Stomach smooth muscle (tissue), 2 donors: ENCODE results near the gene ZNF609.

Source experiments
- H3K27ac ChIP-seq: one replicate; pipeline ENCODE4 v1.7.0; 2013; ENCODE audit warnings: mild to moderate bottlenecking, low read length, inconsistent platforms
- H3K27me3 ChIP-seq, 2 donors: one replicate each; pipeline ENCODE4 v1.7.0; 2013; ENCODE audit warnings: low read length in 2 of 2; ENCODE audit not compliant: insufficient read depth in 2 of 2, control insufficient read depth in 1 of 2
- H3K36me3 ChIP-seq, 2 donors: one replicate each; pipeline ENCODE4 v1.7.0; 2013; ENCODE audit warnings: low read length in 2 of 2; ENCODE audit not compliant: control insufficient read depth in 2 of 2, insufficient read depth in 2 of 2
- H3K4me1 ChIP-seq: one replicate; pipeline ENCODE4 v1.7.0; 2013; ENCODE audit warnings: low read length; ENCODE audit not compliant: control insufficient read depth, insufficient read depth
- H3K4me3 ChIP-seq, 2 donors: one replicate each; pipeline ENCODE4 v1.7.0; 2013; ENCODE audit warnings: low read length in 2 of 2
- H3K9ac ChIP-seq, 2 donors: one replicate each; pipeline ENCODE4 v1.7.0; 2013; ENCODE audit warnings: low read length in 2 of 2, mild to moderate bottlenecking in 1 of 2
- H3K9me3 ChIP-seq, 2 donors: one replicate each; pipeline ENCODE4 v1.7.0; 2013; ENCODE audit warnings: low read length in 2 of 2; ENCODE audit not compliant: control insufficient read depth in 2 of 2
- donor health status: healthy.
- donor health status: Pancreatic carcinoma.

ZNF609 gene

DNA sequence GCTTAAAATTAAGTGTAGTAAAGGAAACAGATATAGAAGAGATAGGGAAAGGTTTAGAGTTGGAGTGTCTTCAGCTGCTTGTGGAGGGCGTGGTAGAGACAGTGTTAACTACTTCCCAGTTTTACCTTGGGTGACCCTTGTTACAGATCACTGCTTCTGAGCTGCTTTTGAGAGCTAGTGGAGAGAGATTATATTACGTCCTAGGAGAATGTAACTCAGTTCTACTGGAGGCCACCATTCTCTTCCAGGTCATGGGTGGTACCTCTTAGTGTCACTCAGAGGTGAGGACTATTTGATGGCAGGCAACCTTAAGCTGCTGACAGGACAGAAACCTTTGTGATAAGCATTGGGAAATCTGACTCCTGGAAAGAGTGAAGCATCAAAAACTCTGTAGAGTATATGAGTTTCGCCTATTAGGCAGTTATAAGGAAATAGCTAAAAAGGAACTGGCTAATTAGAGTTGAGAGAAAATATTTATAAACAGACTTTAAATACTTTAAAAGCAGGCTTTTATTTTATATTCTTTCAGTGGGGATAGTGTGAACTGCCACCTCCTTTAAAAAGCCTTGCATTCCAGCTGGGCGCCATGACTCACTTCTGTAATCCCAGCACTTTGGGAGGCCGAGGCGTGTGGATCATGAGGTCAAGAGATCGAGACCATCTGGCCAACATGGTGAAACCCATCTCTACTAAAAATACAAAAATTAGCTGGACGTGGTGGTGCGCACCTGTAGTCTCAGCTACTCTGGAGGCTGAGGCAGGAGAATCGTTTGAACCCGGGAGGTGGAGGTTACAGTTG, 106.5 kb downstream of the ZNF609 start:
- no peaks in the 10 kb centered on the region for H3K4me1 ChIP-seq
- no peaks in the 10 kb centered on the region for H3K36me3 ChIP-seq
- no peak overlapping the region for H3K27ac ChIP-seq
- no peaks in the 10 kb centered on the region for H3K9me3 ChIP-seq
- H3K9ac ChIP-seq, result no peak overlapping the region
- H3K4me3 ChIP-seq, result no peak overlapping the region
- H3K27me3 ChIP-seq, result no peaks in the 10 kb centered on the region

DNA sequence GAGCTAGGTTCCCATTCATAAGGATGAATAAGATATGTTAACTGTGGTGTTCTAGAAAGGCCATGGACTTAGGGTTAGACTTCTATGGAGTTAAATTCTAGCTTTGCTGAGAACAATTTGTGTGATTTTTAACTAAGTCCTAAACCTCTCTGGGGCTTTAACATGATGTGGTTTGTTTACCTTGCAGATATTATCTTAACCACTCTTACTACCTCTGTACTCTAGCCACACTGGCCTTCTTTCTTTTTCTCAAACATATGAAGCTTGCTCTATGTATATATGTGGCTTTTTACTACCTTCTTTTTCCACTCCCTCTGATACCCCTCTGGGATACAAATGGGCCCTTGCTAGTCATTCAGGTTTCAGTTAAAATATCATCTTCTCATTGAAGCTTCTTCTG, 108.4 kb downstream of the ZNF609 start:
- Histone ChIP-seq H3K9ac (no peak overlapping the region), H3K27ac (no peak overlapping the region), H3K27me3 (no peaks in the 10 kb centered on the region), H3K9me3 (peaks cover 0 to 5% of the 10 kb centered on the region in 2 donors), H3K4me1 (peaks cover 2% of the 10 kb centered on the region), H3K36me3 (no peaks in the 10 kb centered on the region), H3K4me3 (no peak overlapping the region)

DNA sequence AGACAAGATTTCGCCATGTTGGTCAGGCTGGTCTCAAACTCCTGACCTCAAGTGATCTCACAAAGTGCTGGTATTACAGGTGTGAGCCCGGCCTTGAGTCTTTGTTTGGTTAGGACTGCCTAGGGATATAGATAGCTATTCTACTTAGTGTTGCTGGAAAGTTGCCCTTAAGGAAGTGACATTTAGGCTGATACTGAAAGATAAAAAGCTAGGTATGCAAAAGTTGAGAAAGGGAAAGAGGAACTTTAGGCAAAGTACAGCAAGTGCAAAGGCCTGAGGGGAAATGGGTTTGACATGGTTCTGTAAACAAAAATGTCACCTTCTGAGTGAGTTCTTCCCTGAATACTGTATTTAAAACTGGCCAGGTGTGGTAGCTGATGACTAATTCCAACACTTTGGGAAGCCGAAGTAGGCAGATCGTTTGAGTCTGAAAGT, 111.5 kb downstream of the ZNF609 start:
- Histone ChIP-seq H3K9ac (no peak overlapping the region), H3K9me3 (peaks cover 0 to 5% of the 10 kb centered on the region in 2 donors), H3K4me1 (peaks cover 2% of the 10 kb centered on the region), H3K27me3 (no peaks in the 10 kb centered on the region), H3K36me3 (no peaks in the 10 kb centered on the region), H3K4me3 (no peak overlapping the region), H3K27ac (no peak overlapping the region)

DNA sequence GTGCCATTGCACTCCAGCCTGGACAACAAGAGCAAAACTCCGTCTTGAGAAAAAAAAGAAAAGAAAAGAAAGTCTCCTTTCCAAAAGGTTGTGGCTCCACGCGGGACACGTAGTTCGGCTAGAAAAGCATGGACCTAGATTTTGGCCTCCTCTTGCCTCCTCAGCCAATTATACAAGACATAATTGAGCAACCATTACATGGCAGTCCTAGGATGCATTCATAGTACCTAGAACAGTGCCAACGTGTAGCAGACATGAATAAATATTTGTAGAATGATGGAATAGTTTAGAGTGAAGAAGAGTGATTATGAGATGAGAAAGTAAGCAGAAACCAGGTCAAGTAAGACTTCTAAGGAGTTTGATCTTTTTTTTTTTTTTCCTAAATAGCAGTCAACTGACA, 112.5 kb downstream of the ZNF609 start:
- Histone ChIP-seq H3K4me3 (no peak overlapping the region), H3K27me3 (no peaks in the 10 kb centered on the region), H3K36me3 (no peaks in the 10 kb centered on the region), H3K4me1 (peaks cover 2% of the 10 kb centered on the region), H3K9ac (no peak overlapping the region), H3K27ac (no peak overlapping the region), H3K9me3 (peaks cover 0 to 5% of the 10 kb centered on the region in 2 donors)

DNA sequence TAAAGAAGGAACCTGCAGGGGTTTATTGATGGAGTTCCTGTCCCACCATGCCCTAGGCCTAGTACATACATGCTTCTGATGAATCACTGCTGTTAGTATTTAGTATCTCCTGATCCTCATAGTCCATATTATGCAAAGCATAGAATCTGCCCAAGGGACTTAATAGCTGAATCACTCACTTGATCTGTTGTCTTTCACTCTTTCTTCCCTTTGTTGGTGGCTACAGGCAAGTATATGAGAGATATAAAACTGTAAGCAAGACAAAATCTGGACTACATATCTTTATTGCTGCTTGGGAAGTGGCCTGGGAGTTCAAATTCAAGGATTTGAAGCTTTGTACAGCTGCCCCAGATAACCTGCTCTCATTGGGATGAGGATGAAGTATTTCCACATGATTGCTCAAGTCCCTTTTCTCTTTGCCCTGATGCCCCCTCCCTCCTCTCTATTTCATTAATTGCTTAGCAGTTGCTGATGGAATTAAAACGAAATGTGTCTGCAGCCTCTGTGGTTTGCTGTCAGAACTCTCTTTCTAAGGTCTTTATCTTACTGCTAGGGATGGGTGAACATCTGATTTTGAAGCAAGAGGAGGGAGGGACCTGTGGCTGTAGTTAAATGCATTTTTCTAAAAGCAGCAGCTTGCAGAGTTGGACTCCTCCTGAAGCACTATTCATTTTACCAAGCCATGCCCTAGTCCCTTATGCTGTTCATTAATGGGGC, 114.1 kb downstream of the ZNF609 start:
- Histone ChIP-seq H3K4me1 (peaks cover 2% of the 10 kb centered on the region), H3K27me3 (no peaks in the 10 kb centered on the region), H3K9ac (no peak overlapping the region), H3K9me3 (peaks cover 0 to 5% of the 10 kb centered on the region in 2 donors), H3K27ac (no peak overlapping the region), H3K36me3 (no peaks in the 10 kb centered on the region), H3K4me3 (no peak overlapping the region)

DNA sequence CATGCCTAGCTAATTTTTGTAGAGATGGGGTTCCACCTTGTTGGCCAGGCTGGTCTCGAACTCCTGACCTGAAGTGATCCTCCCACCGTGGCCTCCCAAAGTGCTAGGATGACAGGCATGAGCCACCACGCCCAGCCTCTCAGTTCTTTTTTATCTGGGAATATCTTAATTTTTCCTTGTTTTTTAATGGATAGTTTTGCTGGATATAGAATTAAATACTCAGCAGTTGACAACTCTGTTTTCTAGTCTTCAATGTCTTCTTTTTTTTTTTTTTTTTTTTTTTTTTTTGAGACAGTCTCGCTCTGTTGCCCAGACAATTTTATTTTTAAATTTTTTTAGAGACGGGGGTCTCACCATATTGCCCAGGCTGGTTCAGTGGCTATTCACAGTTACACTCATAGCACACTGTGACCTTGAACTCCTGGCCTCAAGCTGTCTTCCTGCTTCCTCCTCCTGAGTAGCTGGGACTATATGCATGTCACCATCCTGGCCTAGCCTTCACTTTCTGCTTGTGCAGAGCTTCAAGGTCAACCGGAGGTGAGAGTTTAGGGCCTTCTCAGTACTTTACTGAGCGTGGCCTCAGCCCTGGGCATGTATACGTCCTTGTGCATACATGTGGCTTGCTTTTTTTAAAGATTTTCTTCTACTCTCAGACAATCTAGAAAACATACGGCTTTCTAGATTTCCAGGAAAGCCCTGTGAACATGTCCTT, 120.5 kb downstream of the ZNF609 start:
- H3K9ac ChIP-seq, result no peak overlapping the region
- no peaks in the 10 kb centered on the region for H3K36me3 ChIP-seq
- no peaks in the 10 kb centered on the region for H3K27me3 ChIP-seq
- no peak overlapping the region for H3K27ac ChIP-seq
- H3K4me3 ChIP-seq, result no peak overlapping the region
- H3K4me1 ChIP-seq, result no peaks in the 10 kb centered on the region
- peaks cover 0 to 9% of the 10 kb centered on the region in 2 donors for H3K9me3 ChIP-seq

DNA sequence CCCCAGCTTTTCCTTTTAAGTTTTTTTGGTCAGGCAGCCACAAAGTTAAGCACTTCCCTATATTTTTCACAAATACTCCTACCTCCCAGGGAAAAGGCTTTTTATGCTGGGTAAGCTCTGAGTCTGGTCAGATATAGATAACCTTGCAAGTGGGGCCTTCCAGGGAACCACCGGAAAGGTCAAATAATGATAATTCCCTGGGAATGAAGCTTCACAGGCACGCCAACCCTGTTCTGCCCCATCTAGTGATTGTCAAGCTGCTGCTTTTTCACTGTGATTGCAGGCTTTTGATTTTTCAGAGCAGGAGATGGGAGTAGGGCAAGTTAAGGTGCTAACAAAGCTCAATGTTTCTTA, 121.0 kb downstream of the ZNF609 start:
- no peak overlapping the region for H3K4me3 ChIP-seq
- H3K36me3 ChIP-seq, result no peaks in the 10 kb centered on the region
- no peaks in the 10 kb centered on the region for H3K27me3 ChIP-seq
- H3K9me3 ChIP-seq, result peaks cover 0 to 9% of the 10 kb centered on the region in 2 donors
- no peaks in the 10 kb centered on the region for H3K4me1 ChIP-seq
- H3K9ac ChIP-seq, result no peak overlapping the region
- H3K27ac ChIP-seq, result no peak overlapping the region

DNA sequence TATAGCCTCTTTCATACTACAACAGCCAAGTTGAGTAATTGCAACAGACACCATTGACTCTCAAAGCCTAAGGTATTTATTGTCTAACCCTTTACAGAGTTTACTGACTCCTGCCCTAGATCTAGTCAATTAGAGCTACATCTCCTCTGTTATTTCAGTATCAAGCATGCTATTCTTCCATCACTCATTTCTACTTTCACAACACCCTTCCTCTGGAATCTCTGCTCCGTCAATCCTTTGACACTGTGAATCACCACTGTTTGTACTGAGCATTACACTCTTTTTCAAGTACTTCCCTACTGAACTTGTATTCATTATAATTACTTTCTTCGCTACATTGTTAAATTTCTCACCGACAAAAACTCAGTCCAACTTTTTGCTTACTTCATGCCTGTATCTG, 121.8 kb downstream of the ZNF609 start:
- Histone ChIP-seq H3K36me3 (no peaks in the 10 kb centered on the region), H3K9me3 (peaks cover 0 to 9% of the 10 kb centered on the region in 2 donors), H3K4me1 (no peaks in the 10 kb centered on the region), H3K4me3 (no peak overlapping the region), H3K27me3 (no peaks in the 10 kb centered on the region), H3K9ac (no peak overlapping the region), H3K27ac (no peak overlapping the region)

DNA sequence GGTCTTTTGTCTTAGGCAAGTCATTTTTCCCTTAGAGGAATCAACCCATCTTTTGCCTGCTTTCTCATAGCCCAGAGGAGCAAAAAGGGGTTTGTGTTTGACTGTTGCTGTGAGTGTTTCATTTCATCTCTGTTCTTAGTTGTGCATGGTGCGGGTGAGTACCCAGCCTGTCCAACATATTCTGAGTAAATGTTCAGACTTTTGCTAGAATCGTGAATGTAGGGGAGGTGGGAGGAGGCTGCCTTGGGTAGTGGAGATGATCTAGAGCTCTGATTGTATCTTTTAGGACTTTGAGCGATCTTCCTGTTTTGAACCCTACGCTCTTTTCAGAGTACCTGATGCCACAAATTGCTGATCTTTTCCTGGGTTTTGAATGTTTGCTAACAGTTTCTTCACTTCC, 123.1 kb downstream of the ZNF609 start:
- Histone ChIP-seq H3K27ac (no peak overlapping the region), H3K4me3 (no peak overlapping the region), H3K36me3 (no peaks in the 10 kb centered on the region), H3K9ac (no peak overlapping the region), H3K4me1 (no peaks in the 10 kb centered on the region), H3K27me3 (no peaks in the 10 kb centered on the region), H3K9me3 (peaks cover 0 to 9% of the 10 kb centered on the region in 2 donors)

DNA sequence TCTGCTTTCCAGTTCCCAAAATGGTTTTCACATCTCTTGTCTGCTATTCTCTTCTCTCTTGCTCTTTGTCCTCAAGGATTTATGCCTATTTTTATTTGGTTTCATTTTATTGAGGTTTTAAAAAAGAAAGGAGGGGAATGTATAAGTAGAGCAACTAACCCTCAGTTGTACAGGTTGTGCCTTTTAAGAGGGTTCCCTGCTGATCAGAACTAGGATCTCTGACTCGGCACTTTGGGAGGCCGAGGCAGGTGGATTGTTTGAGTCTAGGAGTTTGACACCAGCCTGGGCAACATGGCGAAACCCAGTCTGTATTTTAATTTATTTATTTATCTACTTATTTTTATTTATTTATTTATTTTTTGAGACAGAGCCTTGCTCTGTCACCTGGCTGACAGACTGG, 123.6 kb downstream of the ZNF609 start:
- peaks cover 0 to 9% of the 10 kb centered on the region in 2 donors for H3K9me3 ChIP-seq
- no peak overlapping the region for H3K27ac ChIP-seq
- no peaks in the 10 kb centered on the region for H3K36me3 ChIP-seq
- H3K27me3 ChIP-seq, result no peaks in the 10 kb centered on the region
- no peaks in the 10 kb centered on the region for H3K4me1 ChIP-seq
- no peak overlapping the region for H3K9ac ChIP-seq
- no peak overlapping the region for H3K4me3 ChIP-seq
